SK-N-SH (cell line): ENCODE measurements around the gene DOCK6. TPM values are rescaled to one million over a fixed set of nuclear protein-coding genes. Genes with fewer than 3 reads are reported as not detected.

Experiments used
- CTCF ChIA-PET: fragments of 300-600, 350-600 bp; formaldehyde crosslinking; extraction: SDS; loops from one replicate; lab custom pipeline; 2021; lab: Yijun Ruan, JAX
- POLR2A ChIA-PET: fragments of 350-600 bp; sonication (Branson Sonifier 250); formaldehyde crosslinking; extraction: SDS; loops from one replicate; lab custom pipeline; 2020; ENCODE audit warnings: antibody characterized with exemption, inconsistent platforms; lab: Yijun Ruan, JAX
- DNase-seq: peaks from one replicate; pipeline ENCODE4 v3.0.0; 2012
- H2AFZ ChIP-seq: fragments of 200-600 bp; sonication (generic); 2 replicates; pipeline ENCODE4 v1.8.1; 2016; ENCODE audit warnings: antibody characterized with exemption, mild to moderate bottlenecking, low read depth
- H3F3A ChIP-seq: fragments of 200-600 bp; sonication (generic); replicated peaks from 2 replicates; pipeline ENCODE3; 2016; ENCODE audit warnings: antibody characterized with exemption, mild to moderate bottlenecking; ENCODE audit not compliant: insufficient read depth
- H3K27ac ChIP-seq, 2 experiments: fragments of 200-500 bp in 1 of 2; fragments of 200-600 bp in 1 of 2; sonication (Bioruptor generic) in 1 of 2; sonication (generic), shearing (Covaris generic) in 1 of 2; 2 replicates each; pipeline versions ENCODE4 v1.5.1 to v1.6.1; 2014 to 2016; ENCODE audit warnings: low read depth in 2 of 2, inconsistent platforms in 1 of 2, low read length in 1 of 2, mild to moderate bottlenecking in 1 of 2, mixed read lengths in 1 of 2
- H3K27me3 ChIP-seq: fragments of 200-600 bp; sonication (generic), shearing (Covaris generic); 2 replicates; pipeline ENCODE4 v1.6.1; 2016; ENCODE audit warnings: mixed run types; ENCODE audit not compliant: insufficient read depth
- H3K36me3 ChIP-seq, 2 experiments: fragments of 200-500 bp in 1 of 2; fragments of 200-600 bp in 1 of 2; sonication (Bioruptor generic) in 1 of 2; sonication (generic) in 1 of 2; replicated peaks in 1 of 2; 2 replicates each; pipeline versions ENCODE3 to v1.5.1; 2014 to 2016; ENCODE audit warnings: low read length in 1 of 2, mild to moderate bottlenecking in 1 of 2; ENCODE audit not compliant: insufficient read depth in 2 of 2, control insufficient read depth in 1 of 2
- H3K4me1 ChIP-seq, 2 experiments: fragments of 200-500 bp in 1 of 2; fragments of 200-600 bp in 1 of 2; sonication (Bioruptor generic) in 1 of 2; sonication (generic), shearing (Covaris generic) in 1 of 2; 2 replicates each; pipeline versions ENCODE4 v1.5.1 to v1.6.1; 2014 to 2016; ENCODE audit warnings: low read depth in 1 of 2, low read length in 1 of 2, mixed run types in 1 of 2; ENCODE audit not compliant: insufficient read depth in 2 of 2, control insufficient read depth in 1 of 2
- H3K4me2 ChIP-seq: fragments of 200-600 bp; sonication (generic), shearing (Covaris generic); 2 replicates; pipeline ENCODE4 v1.6.1; 2017; ENCODE audit warnings: mixed run types
- H3K4me3 ChIP-seq, 2 experiments: fragments of 200-500 bp in 1 of 2; fragments of 200-600 bp in 1 of 2; sonication (Bioruptor generic) in 1 of 2; sonication (generic), shearing (Covaris generic) in 1 of 2; 2 replicates each; pipeline versions ENCODE4 v1.5.1 to v1.8.1; 2014 to 2016; ENCODE audit warnings: low read depth in 2 of 2, inconsistent platforms in 1 of 2, low read length in 1 of 2, mild to moderate bottlenecking in 1 of 2, mixed read lengths in 1 of 2, moderate library complexity in 1 of 2
- H3K79me2 ChIP-seq: fragments of 200-600 bp; sonication (generic); 2 replicates; pipeline ENCODE4 v1.8.1; 2017; ENCODE audit warnings: mild to moderate bottlenecking; ENCODE audit not compliant: insufficient read depth
- H3K9ac ChIP-seq: fragments of 200-600 bp; sonication (generic); 2 replicates; pipeline ENCODE4 v1.6.1; 2017; ENCODE audit warnings: mixed run types
- H3K9me2 ChIP-seq: fragments of 200-600 bp; sonication (generic); 2 replicates; pipeline ENCODE4 v1.6.1; 2017; ENCODE audit warnings: mixed run types
- H3K9me3 ChIP-seq: fragments of 200-600 bp; sonication (generic); 2 replicates; pipeline ENCODE4 v1.6.1; 2017; ENCODE audit warnings: mixed run types, mild to moderate bottlenecking, moderate library complexity
- H4K20me1 ChIP-seq: fragments of 200-600 bp; sonication (generic); 2 replicates; pipeline ENCODE4 v1.6.1; 2017; ENCODE audit warnings: mild to moderate bottlenecking, mixed run types; ENCODE audit not compliant: insufficient read depth
- CTCF ChIP-seq: fragments of 200-600 bp; sonication (generic); IDR thresholded peaks from 2 replicates; pipeline ENCODE4 v1.6.1; 2017; ENCODE audit warnings: antibody characterized with exemption, mild to moderate bottlenecking, moderate library complexity
- EP300 ChIP-seq, 2 experiments: IDR thresholded peaks; 2 replicates each; pipeline versions ENCODE4 v1.4.0 to v1.6.1; 2012; ENCODE audit warnings: borderline replicate concordance in 1 of 2, low read depth in 1 of 2, low read length in 1 of 2
- EZH2phosphoT487 ChIP-seq: fragments of 200-600 bp; sonication (generic); IDR thresholded peaks from 2 replicates; pipeline ENCODE4 v1.6.1; 2017; ENCODE audit warnings: low read depth, mixed run types, mild to moderate bottlenecking, antibody characterized with exemption, moderate library complexity, borderline replicate concordance
- FOSL2 ChIP-seq: IDR thresholded peaks from 2 replicates; pipeline ENCODE4 v1.4.0; 2012; ENCODE audit warnings: low read depth, mild to moderate bottlenecking, moderate library complexity, borderline replicate concordance
- FOXJ3 ChIP-seq: sonication (generic); formaldehyde crosslinking; IDR thresholded peaks from 2 replicates; pipeline ENCODE4 v1.5.1; 2020; ENCODE audit warnings: mild to moderate bottlenecking, missing genetic modification reagents
- FOXM1 ChIP-seq: IDR thresholded peaks from 2 replicates; pipeline ENCODE4 v1.4.0; 2012; ENCODE audit warnings: low read depth, mild to moderate bottlenecking
- GATA2 ChIP-seq: sonication (generic); formaldehyde crosslinking; IDR thresholded peaks from 2 replicates; pipeline ENCODE4 v1.5.0; 2020; ENCODE audit warnings: mild to moderate bottlenecking, missing genetic modification reagents
- IRF3 ChIP-seq: fragments of 150-350 bp; IDR thresholded peaks from 2 replicates; pipeline ENCODE4 v1.6.1; 2016; ENCODE audit warnings: mild to moderate bottlenecking, low read depth, low read length
- MEF2A ChIP-seq: IDR thresholded peaks from 2 replicates; pipeline ENCODE4 v1.4.0; 2012; ENCODE audit warnings: low read depth, borderline replicate concordance
- MXI1 ChIP-seq: IDR thresholded peaks from 2 replicates; pipeline ENCODE4 v1.6.1; 2012; ENCODE audit warnings: mild to moderate bottlenecking, low read depth, low read length, improper control_type of control experiment
- RCOR1 ChIP-seq: fragments of 150-350 bp; IDR thresholded peaks from 2 replicates; pipeline ENCODE4 v1.6.1; 2017; ENCODE audit warnings: antibody characterized with exemption, low read length
- REST ChIP-seq: IDR thresholded peaks from 2 replicates; pipeline ENCODE4 v1.6.1; 2012; ENCODE audit warnings: mild to moderate bottlenecking, low read depth, low read length, moderate library complexity
- TAF1 ChIP-seq: IDR thresholded peaks from 2 replicates; pipeline ENCODE4 v1.6.1; 2012; ENCODE audit warnings: low read depth, mild to moderate bottlenecking, low read length, moderate library complexity, borderline replicate concordance
- USF2 ChIP-seq: fragments of 150-350 bp; IDR thresholded peaks from 2 replicates; pipeline ENCODE4 v1.6.1; 2017; ENCODE audit warnings: antibody characterized with exemption, low read length, low read depth, borderline replicate concordance
- WGBS: methylation state at CpG from one replicate; pipeline ENCODE4 v1.1.6; 2017; ENCODE audit warnings: low lambda C conversion rate; 5-methylcytosine and 5-hydroxymethylcytosine counted together
- polyA plus RNA-seq, 3 experiments: library from polyadenylated mRNA; depleted of rRNA; stranded (reverse); fragments of >200 nt; gene quantifications; 2 replicates each; pipeline ENCODE4 v1.2.3, GENCODE V29; 2012

DOCK6 gene
- polyA plus RNA-seq, 1 of the 3 experiments (the other 2 are of a cell fraction) = 18.3 TPM

DNA sequence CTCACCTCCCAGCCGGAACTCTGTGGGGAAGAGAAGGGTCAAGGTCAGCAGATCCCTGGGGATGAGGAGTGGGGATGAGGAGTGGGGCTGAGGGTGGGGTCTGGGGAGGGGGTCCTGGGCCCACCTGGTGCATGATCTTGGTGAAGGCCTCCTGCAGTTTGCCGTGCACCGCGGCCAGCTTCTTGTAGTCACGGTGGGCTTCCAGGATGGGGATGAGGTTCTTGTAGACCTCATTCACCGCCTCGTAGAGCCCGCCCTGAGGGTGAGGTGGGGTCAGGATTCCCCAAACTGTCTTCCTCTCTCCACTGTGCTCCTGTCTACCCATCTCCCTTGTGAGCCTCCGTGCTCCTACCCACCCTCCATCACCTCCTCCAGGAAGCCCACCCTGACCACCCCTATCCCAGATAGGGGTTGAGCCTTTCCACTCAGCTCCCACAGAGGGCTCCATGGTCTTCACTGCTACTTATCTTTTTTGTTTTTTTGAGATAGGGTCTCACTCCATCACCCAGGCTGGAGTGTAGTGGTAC lies 58.2 kb downstream of the DOCK6 start:
- CTCF ChIA-PET = interaction anchor here (0.7 to 6.6 kb wide), 22 partner anchors 9 to 268 kb away, joined by 3 to 64 read pairs (median 4); no protein-coding TSS in a partner anchor
- H3K4me1 ChIP-seq = peaks cover 4 to 8% of the 10 kb centered on the region in 2 experiments; a peak in 3 of 4 replicates
- POLR2A ChIA-PET = no interaction called here
- TF ChIP-seq CTCF (peak; percentile 17; the same call in 1 of the 2 replicates), EZH2phosphoT487 (no peak)
- peak overlapping the region; percentile 45; the same call in 1 of the 2 replicates for H3K4me2 ChIP-seq
- H3K79me2 ChIP-seq = no peaks in the 10 kb centered on the region
- no peak overlapping the region for H3K9ac ChIP-seq
- no peak for DNase-seq
- H3K27ac ChIP-seq = no peak overlapping the region
- H3K27me3 ChIP-seq = no peaks in the 10 kb centered on the region
- no peak overlapping the region for H3K4me3 ChIP-seq
- H3K36me3 ChIP-seq = no peaks in the 10 kb centered on the region
- peaks cover under 1% of the 10 kb centered on the region; the same call in 1 of the 2 replicates for H4K20me1 ChIP-seq
- WGBS = 70% methylated on average over 6 of the region's 9 CpGs
- H3K9me2 ChIP-seq = no peaks in the 10 kb centered on the region
- peaks cover 24% of the 10 kb centered on the region for H3F3A ChIP-seq
- H2AFZ ChIP-seq = no peak overlapping the region
- no peaks in the 10 kb centered on the region for H3K9me3 ChIP-seq

- peak; percentile 93 for DNase-seq
- CTCF ChIA-PET = interaction anchor here (1.0 to 6.6 kb wide), 16 partner anchors 10 to 267 kb away, joined by 3 to 64 read pairs (median 4); no protein-coding TSS in a partner anchor
- 0 out of 2 replicates have a peak overlapping the region, but pooled peaks have one; percentile 67 for H2AFZ ChIP-seq
- H3K9ac ChIP-seq = peak overlapping the region; percentile 16; the same call in 1 of the 2 replicates
- WGBS = 51% methylated on average over 15 of the region's 17 CpGs
- H3K27ac ChIP-seq = peak overlapping the region; percentile 56 to 79; a peak in 3 of 4 replicates
- no peak overlapping the region for H3K4me3 ChIP-seq
- peaks cover 17% of the 10 kb centered on the region for H3F3A ChIP-seq
- no peaks in the 10 kb centered on the region for H3K27me3 ChIP-seq
- no peaks in the 10 kb centered on the region for H3K9me3 ChIP-seq
- peak overlapping the region; percentile 45; the same call in 1 of the 2 replicates for H3K4me2 ChIP-seq
- POLR2A ChIA-PET = no interaction called here
- no peaks in the 10 kb centered on the region for H3K9me2 ChIP-seq
- H3K4me1 ChIP-seq = peaks cover 4 to 8% of the 10 kb centered on the region in 2 experiments; a peak in 3 of 4 replicates
- no peaks in the 10 kb centered on the region for H3K36me3 ChIP-seq
- H3K79me2 ChIP-seq = no peaks in the 10 kb centered on the region
- no peaks in the 10 kb centered on the region for H4K20me1 ChIP-seq
- TF ChIP-seq MEF2A (peak; percentile 56; the same call in 1 of the 2 replicates), MXI1 (no peak), REST (no peak), FOXJ3 (no peak), RCOR1 (no peak), IRF3 (no peak), FOXM1 (no peak), TAF1 (no peak; the same call in 1 of the 2 replicates), GATA2 (no peak), USF2 (no peak), FOSL2 (peak; percentile 37; the same call in 1 of the 2 replicates), EZH2phosphoT487 (no peak), EP300 (IDR thresholded peaks at IDR 0.05; ENCODE audit: borderline replicate concordance in 1 of 2, low read depth in 1 of 2, low read length in 1 of 2) (no peak)
Observed at GRCh38 chr19:11203194-11204075, 58.9 kb downstream of the DOCK6 start.
